HL-60/S4 treated with retinoic acid at 250 ng/mL for 4 days and 3 days (cell line): ENCODE results near the gene SLC25A29.

Experiments used
- in situ Hi-C: fragments of 300-500 bp; cut with MboI; formaldehyde crosslinking; loops from 2 replicates; pipeline ENCODE4 v1.7.0; 2022; ENCODE audit warnings: low sequenced_read_pairs

SLC25A29 gene

DNA sequence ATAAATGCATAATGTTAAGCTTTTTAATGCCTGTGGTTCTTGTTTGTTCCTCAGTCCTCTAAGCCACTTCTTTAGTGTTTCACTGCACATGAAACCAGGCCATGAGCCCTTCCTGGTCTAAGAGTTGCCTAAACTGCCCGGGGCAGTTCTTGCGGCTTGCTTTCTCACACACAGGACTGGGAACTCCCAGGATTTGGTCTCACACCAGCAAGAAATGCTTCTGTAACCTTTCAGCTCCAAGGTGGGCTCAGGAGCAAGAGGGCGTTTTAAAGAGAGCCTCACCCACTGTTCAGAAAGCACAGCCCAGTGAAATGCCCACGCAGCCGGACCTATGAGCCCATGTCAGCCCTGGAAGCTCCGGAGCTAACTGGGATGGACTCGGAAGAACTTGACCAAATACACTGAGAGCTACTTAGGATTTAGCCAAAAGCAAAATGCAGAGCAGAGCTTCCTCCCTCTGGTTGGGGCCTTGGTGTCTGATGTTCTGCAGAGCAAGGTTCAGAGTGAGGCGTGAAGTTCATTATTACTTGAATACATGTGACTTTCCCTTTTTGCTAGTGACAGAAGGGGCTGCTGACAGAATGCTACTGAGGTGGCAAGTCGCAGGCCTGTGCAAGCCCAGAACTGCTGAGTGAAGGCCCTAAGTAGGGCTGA lies 23.4 kb downstream of the SLC25A29 start:
- in situ Hi-C loops = no loop called here

DNA sequence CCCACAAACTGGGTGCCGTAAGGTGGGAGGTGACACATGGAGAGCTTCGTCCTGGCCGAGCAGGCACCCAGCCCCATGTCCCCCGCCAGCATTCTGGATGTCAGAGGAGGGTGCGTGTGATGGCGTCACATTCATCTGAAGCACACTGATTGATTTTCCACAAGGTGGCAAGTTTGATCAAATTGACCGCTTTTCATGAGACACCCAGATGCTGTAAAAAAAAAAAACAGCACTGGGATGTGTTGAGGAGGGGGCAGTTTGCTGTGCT lies 24.2 kb downstream of the SLC25A29 start:
- in situ Hi-C loops = no loop called here

DNA sequence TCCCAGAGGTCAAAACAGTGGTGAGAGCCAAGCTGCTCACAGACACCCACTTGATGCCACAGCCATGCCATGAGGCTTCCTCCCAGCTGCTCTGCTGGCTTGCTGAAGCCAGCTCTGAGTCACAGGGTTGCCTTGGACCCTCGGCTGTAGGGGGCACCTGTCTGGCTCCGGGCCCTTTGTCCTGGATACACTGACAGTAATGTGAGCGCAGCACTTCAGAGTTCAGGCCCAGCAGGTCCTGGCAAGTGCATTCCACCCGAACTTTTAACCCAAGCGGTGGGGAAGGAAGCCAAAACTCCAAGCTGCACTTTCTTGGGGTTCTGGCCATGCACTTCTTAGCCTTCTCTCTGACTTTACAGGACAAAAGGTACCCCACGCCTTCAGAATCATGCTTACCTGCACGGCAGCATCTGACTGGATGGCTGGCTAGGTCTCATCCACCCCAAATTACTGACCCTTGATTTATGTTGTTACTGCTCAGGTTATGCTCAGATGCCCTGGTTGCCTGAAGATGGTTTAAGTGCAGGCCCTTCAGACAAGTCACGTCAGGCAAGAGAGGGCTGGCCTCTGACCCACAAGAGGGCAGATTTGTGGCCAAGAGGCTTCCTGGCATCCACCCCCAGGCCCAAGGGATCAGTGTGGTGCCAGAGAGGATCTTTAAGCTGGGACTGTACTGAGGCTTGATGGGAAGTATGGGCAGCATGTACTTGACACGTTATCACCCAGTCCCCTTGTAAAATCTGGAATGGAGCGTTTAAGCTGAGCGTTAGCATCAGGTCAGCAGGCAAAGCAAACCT lies 24.8 kb downstream of the SLC25A29 start:
- in situ Hi-C loops = no loop called here

DNA sequence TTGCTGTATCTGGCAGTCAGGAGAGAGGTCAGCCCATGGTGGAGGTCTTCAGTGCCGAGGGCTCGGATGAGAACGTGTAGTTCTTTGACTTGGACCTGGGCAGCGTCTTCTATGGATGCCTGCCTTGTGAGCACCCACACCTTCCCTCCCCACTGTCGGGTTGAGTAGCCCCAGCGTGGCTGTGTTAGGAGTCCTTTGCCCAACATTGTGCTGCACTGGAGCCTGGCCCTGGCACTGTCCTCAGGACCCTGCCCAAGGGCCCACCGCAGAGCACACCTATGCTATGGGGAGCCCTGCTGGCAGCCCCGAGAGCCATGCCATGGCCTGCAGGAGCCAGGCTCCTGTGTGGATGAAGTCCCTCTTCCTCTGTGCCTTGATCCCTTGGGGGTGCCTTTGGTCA lies 26.7 kb downstream of the SLC25A29 start:
- in situ Hi-C loops = no loop called here

DNA sequence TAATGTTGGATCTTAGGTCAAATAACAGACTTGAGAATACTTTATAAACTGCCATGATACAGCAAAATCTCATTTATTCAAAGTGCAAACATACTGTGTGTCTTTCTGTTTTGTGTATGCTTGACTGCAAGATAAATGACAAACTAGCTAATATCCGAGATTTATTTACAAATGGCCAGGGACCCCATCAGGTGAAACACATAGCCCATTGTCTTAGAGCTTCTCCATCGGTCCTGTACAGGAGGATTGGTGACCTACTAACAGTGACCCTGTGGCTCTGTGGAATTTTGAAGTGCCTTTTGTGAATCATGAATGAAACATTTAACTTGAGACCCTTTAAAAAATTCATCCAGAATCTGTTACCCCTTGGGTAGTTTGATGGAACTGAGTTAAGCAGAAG lies 27.1 kb downstream of the SLC25A29 start:
- in situ Hi-C loops = no loop called here

DNA sequence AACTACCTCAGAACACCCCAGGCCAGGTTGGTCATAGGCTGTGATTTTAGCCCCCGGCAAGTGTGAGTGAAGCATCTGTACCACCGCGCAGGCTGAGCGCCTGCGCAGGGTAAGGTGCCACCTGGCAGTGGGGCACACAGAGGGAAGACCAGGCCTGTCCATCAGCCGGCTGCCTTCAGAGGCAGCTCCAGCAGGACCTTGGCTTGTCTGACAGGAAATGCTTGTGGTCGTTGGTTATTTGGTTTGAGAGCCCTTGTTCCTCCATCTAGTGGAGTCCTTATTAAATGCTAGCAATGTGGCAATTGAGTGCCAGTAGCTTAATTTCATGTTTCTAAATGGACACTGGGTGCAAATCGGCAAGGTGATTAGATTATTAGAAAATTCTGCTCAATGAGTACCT lies 27.5 kb downstream of the SLC25A29 start:
- in situ Hi-C loops = no loop called here

DNA sequence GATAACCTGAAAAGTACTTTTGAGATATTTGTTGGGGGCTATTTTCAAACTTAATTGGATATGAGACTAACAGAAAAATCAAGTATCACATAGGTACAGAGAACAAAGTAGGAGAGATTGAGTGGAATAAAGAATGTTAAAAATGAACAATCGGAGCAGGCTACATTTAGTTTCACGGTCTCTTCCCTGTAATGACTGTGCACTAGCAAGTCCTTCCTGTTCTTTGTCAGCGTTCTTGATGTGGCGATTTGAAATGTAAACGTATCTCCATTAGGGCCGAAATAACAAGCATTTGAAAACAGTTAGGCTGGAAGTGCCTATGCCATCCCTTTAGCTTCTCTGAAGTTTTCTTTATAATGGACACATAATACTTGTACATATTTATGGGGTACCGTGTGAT lies 31.0 kb downstream of the SLC25A29 start:
- in situ Hi-C loops = no loop called here

DNA sequence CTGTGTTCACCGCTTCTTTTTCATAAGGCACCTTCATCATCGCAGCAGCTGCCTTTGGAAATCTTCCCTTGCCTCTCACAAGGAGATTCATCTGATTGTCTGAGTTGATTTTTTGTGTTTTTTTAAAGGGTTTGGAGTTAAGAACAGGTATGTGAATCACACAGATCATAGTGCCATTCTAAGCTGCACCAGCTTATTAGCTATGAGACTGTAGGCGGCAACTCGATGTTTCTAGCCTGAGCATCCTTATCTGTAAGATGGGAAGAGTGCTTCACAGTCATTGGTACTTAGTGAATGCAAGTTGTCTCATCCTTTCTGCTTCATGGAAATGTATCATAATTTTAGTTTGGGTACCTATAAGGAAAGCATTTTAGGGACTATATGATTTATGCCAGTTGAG lies 32.0 kb downstream of the SLC25A29 start:
- in situ Hi-C loops = no loop called here

DNA sequence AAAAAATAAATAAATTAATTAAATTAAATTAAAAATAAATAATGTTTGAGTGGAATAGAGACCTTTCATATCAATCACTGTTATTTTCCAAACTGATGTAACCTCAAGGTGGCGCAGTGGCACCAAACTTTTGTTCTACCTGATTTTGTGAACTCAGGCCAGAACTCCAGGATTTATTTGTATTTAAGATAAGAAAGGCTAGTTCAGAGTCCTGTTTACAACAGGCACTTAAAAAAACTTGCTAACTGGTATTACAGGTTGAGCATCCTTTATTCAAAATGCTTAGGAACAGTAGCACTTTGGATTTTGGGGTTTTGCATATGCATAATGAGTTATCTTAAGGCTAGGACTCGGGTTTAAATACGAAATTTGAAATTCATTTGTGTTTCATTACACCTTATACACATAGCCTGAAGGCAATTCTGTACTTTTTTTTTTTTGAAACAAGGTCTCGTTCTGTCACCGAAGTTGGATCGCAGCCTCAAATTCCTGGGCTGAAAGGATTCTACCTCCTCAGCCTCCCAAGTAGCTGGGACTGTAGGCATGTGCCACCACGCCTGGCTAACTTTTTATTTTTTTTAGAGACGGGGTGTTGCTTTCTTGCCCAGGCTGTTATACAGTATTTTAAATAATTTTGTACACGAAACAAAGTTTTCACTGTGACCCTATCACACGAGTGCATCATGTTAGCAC lies 34.9 kb downstream of the SLC25A29 start:
- in situ Hi-C loops = no loop called here

DNA sequence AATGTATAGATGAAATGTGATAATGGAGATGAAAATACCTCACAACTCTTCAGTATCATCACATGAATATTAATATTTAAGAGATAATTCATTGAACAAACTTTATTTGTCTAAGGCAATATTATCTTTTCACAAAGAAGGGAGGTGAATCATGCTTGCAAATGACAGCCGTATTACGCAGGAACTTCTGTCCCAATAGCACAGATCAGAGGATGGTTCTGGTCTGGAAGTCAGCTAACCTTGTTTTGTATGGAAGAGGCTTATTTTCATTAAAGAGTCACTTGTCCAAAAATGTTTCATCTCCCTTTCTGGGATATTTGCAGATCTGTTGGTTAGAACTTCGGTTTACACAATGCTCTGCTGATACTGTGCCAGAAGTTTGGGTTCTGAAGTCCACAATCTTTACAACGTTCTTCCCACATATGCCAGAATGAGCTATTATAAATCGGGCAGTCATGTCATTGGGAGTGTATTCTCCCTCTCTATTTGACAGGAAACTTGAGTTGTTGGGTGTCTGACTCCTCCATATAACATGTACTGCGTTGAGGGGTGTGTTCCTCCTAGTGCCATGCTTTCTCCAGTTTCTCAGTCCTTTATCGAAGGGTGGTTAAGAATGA lies 37.5 kb downstream of the SLC25A29 start:
- in situ Hi-C loops = no loop called here

DNA sequence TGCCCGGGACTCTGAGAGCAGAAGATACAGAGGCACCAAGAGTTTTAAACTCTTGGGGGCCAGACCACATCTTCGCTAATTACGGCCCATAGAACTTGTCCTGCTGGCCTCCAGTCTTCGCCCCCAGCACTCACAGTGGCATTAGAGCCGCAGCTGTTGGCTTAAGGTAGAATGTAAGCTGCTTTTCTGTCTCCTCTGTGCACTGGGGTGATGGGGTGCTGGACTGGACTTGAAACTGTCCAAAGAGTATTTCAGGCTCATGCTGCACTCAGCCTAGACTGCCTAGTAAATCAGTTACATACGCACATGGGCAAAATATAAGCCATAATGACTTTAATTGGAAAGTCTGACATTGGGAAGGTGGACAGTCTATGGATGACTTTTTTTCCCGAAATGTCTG lies 38.3 kb downstream of the SLC25A29 start:
- in situ Hi-C loops = no loop called here

DNA sequence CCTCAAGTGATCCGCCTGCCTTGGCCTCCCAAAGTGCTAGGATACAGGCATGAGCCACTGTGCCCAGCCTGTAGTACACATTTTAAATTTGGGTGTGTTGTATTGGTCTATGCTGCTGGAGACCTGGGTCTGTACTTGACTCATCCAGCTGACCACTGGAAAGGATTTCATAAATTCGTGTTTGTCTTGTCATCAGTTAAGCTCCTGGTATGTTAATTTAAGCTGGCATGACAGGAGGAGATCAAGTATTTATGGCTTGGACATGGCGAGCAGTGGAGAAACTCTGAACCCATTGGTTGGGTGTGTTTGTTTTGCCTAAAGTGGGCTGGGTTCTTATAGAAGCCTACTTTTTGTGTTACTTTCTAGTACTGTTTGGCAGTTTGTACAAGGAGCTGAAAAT lies 43.1 kb downstream of the SLC25A29 start:
- in situ Hi-C loops = no loop called here

DNA sequence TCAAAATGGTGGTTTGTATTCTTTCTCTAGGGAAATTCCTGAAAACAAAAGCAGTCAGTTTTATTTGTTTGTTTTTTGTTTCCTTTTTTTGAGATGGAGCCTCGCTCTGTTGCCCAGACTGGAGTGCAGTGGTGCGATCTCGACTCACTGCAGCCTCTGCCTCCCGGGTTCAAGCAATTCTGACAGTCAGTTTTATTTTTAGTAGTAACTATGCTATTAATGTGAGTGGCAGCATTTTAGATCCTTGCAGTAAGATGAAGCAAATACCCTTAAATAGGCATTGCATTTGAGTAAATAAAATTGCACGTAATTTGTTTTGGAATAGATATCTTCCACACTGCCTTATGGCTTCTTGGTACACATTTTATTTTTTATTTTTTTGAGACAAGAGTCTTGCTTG lies 43.7 kb downstream of the SLC25A29 start:
- in situ Hi-C loops = no loop called here

DNA sequence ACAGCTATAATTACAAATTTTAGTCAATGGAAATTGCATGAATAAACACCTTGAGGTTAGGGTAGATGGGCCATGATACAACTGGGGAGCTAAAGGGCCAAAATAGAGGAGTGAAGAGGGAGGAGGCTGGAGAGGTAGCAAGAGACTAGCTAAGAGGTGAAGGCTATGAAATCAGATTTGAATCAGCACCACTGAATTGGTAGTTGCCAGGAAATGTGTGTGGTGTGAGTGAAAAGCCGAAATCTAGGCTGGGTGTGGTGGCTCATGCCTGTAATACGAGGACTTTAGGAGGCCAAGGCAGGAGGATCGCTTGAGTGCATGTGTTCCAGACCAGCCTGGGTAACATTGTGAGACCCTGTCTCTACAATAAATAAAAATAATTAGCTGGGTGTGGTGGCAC lies 44.6 kb downstream of the SLC25A29 start:
- in situ Hi-C loops = no loop called here

DNA sequence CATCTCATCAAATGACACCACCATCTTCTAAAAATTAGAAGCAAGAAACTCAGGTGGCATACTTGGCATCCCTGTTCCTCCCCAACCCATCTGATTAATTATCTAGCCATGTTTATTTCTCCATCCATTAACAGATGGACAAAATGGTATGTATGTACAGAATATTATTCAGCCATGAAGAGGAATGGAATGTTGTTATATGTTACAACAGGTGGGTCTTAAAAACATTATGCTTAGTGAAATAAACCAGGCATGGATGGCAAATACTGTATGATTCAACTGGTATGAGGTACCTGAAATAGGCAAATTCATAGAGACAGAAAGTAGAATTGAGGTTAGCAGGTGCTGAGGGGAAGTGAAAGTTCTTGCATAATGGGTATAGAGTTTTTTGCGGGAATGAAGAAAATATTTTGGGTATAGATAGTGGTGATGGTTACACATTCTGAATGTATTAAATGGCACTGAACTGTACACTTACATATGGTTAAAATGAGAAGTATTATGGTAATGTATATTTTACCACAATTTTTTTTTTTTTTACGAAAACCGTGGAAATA lies 49.8 kb downstream of the SLC25A29 start:
- in situ Hi-C loops = no loop called here

DNA sequence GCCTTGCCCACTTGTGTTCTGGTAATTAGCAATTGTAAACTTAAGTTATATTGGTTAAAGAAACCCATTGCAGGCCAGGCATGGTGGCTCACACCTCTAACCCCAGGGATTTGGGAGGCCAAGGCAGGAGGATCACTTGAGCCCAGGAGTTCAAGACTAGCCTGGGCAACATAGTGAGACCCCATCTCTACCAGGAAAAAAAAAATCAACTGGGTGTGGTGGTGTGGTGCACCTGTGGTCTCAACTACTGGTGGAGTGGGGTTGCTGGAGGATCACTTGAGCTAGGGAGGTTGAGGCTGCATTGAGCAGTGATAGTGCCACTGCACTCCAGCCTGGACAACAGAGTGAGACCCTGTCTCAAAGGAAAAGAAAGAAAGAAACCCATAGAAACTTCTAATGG lies 53.6 kb downstream of the SLC25A29 start:
- in situ Hi-C loops = no loop called here

DNA sequence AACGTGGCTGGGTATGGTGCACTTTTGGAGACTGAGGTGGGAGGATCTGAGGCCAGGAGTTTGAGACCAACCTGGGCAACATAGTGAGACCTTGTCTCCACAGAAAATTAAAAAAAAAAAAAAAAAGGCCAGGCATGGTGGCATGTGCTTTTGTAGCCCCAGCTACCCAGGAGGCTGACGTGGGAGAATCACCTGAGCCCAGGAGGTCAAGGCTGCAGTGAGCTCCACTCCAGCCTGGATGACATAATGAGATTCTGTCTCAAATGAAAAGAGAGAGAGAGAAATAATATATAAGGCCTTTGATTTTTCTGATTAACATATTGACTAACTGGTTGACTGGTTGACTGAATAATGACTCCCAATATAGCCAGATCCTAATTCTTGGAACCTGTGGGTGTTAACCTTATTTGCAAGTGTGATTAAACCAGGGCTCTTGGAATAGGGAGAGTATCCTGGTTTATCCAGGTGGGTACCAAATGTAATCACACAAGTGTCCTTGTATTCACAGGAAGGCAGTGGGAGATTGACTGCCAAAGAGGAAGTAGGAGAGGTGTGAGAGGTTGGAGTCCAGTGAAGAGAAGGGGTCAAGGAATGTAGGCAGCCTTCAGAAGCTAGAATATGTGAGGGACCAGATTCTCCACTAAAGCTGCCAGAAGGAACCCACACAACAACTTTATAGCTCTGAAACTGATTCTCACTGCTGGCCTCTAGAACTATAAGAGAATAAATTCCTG lies 55.3 kb downstream of the SLC25A29 start:
- in situ Hi-C loops = no loop called here

DNA sequence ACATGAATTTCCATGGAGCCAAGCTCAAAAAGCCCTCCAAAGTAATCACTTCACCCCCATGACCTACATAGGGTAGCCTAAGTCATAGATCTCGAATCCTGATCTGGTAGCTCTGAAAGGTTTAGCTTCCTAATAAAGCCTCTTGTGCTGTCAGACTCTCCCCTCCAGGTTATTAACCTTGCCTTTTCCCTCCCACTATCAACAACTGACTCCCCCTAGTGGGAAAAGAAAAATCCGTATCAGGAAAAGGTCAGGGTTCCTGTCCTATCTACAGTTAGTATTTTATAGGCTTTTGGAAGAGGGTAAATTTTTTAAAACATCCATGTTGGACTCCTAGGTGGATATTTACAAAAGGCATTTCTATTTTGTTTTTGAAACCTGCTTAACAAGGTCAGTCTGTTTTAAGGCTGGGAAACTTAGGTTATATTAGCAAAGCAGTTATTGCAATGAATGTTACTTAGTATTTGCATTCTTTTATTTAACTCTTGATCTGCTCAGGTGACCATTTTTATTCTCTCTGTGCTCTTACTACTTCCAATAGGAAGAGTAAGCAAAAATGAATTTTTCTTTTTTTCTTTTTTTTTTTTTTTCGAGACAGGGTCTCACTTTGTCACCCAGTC lies 59.3 kb downstream of the SLC25A29 start:
- in situ Hi-C loops = no loop called here

DNA sequence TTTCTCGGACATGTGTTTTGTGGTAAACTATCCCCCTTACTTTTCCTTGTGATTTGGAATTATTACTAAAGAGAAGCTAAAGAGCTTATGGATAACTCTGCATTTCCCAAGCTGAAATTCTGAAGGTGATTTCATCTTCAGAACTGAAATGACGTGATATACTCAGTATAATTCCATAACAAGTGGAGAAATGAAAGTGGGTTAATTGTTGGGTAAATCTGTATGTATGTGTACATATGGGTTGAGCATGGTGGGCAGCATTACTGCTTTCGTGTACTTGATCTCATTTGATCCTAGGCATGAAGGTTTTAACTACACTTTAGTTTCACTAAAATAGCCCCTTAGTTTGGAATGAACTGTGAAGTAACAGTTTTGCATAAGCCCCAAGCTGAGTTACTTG lies 63.2 kb downstream of the SLC25A29 start:
- in situ Hi-C loops = no loop called here

DNA sequence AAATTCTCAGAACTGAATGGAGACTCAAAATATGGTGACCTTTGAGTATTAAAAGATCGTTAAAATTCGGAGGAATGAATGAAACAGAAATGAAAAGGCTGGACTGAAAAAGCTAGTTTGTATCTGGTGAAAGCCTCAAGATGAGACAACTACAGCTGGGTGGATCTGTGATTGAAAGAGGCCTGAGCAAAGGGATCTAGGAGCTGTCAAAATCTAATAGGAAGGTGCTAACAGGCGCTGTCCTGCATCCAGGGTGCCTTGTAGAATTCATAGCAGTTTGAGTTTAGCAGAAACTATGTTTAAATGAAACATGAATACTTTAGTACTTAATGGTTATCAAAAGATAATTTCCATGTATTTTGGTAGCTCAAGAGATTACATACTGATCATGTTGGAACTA lies 65.0 kb downstream of the SLC25A29 start:
- in situ Hi-C loops = no loop called here
